Coronary artery (tissue), 2 donors: Measurements from ENCODE around the gene PAQR6.

Experiments used
- DNase-seq: peaks from one replicate; pipeline ENCODE4 v3.0.0-alpha.2; 2017; ENCODE audit warnings: low spot score
- H3K27ac ChIP-seq, 2 donors: fragments of 200-600 bp; sonication (generic); one replicate each; pipeline ENCODE4 v1.5.1; 2016 to 2019
- H3K4me3 ChIP-seq: fragments of 200-600 bp; sonication (generic); 2 replicates; pipeline ENCODE4 v1.5.1; 2016; ENCODE audit warnings: mild to moderate bottlenecking, moderate library complexity
- TF ChIP-seq, protein P1 (sequence below): fragments of 200-600 bp; sonication (generic); IDR thresholded peaks from one replicate; pipeline ENCODE4 v1.5.1; 2019; ENCODE audit warnings: antibody characterized with exemption

Gene PAQR6

DNA sequence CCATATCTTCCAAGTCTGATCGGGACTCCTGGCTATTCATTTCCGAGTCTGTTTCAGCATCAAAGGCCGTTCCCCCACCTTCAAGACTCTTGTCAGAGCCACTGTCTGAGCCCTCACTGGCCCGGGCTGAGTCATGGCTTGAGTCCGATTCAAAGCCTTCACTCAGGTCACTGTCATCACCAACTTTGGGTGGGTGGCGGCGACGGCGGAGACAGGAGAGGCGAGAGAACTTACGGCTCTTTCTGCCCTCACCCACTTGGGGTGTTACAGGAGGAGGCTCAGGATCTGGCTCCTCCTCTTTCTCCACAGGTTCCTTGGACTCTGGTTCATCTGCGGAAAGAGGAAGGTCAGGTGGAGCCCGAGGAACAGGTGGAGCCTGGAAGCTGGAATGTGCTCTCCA is 18.2 kb upstream of the PAQR6 start:
- H3K27ac ChIP-seq, result no peak overlapping the region
- TF ChIP-seq, protein P1, sequence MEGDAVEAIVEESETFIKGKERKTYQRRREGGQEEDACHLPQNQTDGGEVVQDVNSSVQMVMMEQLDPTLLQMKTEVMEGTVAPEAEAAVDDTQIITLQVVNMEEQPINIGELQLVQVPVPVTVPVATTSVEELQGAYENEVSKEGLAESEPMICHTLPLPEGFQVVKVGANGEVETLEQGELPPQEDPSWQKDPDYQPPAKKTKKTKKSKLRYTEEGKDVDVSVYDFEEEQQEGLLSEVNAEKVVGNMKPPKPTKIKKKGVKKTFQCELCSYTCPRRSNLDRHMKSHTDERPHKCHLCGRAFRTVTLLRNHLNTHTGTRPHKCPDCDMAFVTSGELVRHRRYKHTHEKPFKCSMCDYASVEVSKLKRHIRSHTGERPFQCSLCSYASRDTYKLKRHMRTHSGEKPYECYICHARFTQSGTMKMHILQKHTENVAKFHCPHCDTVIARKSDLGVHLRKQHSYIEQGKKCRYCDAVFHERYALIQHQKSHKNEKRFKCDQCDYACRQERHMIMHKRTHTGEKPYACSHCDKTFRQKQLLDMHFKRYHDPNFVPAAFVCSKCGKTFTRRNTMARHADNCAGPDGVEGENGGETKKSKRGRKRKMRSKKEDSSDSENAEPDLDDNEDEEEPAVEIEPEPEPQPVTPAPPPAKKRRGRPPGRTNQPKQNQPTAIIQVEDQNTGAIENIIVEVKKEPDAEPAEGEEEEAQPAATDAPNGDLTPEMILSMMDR, result no peak
- no peak for DNase-seq
- no peak overlapping the region for H3K4me3 ChIP-seq

DNA sequence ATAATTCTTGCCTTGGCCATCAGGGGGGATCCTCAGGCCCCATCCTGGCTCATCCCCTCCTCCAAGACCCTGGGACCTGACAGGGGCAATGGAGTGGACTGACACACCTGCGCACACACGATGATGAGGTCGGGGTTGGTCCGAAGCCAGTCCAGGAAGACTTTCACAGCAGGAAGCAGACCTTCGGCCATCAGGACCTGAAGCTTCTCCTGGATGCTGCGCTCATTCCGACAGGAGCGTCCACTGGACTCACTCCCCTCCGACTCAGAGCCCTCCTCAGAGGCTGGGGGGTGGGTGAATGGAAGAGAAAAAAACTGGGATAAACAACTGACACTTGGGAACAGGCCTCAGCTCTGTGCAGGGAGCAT is 15.4 kb upstream of the PAQR6 start:
- Histone ChIP-seq H3K4me3 (no peak overlapping the region), H3K27ac (no peak overlapping the region)
- no peak for DNase-seq
- TF ChIP-seq, protein P1, result no peak

DNA sequence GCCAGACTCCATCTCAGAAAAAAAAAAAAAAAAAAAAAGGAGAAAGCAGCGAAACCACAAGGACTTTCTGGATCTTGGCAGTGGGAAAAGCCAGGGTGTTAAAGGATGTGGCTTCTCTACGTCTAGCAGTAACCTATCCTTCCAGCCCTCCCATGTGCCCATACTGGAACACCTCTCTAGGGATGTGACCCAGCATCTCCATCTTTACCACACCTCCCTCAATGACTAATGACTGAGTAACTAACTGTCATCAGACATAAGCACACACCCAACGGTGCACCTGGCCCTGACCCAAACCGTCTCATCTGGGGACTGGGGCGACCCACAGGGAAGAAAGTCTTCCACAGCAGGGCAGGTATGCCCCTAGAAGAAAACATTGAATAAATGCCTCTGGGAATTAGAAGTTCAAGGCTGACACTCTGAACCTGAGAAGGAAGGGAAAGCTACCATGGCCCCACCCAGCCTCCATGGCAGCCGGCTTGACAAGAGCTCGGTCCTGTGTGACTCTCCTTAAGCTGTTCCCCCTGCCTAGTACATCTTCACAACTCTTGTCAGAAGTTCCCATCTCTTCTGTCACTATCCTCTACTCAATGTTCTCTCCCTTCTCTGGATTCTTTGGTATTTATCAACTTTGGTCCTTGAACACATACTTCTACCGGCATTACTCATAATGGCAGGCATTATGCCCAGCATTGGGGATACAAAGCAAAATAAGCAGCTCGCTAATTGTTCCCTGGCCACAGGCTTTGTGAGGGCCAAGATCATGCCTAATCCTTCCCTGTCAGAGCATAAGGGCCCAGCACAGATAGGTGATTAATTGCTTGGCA is 14.8 kb upstream of the PAQR6 start:
- TF ChIP-seq, protein P1, result no peak
- Histone ChIP-seq H3K4me3 (no peak overlapping the region), H3K27ac (no peak overlapping the region)
- DNase-seq, result no peak

DNA sequence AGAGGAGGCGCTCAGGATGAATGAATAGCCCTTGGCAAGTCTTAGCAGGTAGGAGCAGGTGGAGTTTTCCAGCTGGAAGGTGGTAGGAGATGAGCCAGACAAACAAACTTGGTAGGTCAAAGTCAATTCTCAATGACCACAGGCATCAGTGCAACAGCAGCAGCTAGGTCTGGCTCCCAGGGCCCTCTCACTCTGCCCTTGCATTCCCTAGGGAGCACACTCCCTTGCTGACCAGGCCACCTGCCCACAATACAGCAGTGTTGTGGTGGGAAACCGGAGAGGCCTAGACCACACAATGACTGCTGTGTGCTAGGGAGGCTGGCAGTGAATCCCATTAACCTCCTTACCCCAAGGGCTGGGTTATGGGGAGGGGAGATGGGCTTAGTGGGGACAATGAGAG is 13.0 kb upstream of the PAQR6 start:
- no peak for DNase-seq

DNA sequence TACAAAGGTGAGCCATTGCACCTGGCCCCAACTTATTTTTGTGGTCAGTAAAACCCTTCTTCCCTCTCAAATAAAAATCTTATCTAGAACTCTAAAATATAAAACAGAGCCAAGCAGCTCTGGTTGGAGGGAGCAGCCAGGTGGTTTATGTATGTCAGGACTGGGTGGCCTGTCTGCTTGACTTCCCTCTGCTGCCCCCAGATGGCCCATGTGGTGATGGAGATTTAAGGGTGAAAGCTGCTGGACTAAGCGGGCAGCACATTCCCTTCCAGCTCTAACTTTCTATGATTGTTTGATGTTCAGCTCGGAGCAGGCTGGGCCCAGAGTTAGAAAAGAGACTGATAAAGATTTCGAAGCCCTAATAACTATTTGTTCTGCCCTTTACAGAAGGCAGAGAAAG is 11.9 kb upstream of the PAQR6 start:
- TF ChIP-seq, protein P1, result no peak
- Histone ChIP-seq H3K27ac (no peak overlapping the region), H3K4me3 (no peak overlapping the region)
- DNase-seq, result no peak

More for the DNA sequence above, 13.0 kb upstream of the PAQR6 start:
- no peak overlapping the region for H3K27ac ChIP-seq
- TF ChIP-seq, protein P1, result no peak
- H3K4me3 ChIP-seq, result no peak overlapping the region

DNA sequence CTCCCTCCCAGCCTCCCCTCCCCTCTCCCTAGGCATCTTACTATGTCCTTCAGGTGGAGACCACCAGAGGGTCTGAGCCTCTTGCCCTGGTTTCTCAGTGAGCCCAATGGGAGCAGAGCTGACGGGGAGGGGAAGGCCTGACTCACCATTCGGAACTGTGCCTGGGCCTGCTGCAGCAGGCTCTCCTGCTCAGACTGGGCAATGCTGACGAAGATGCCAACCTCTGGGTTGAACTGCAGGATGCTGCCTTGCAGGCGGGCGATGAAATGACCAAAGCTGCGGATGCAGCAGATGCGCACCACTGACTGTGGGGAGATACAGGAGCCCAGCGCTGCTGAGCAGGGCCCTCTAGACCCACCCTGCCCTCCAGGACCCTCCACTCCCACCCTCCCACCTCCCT is 11.0 kb upstream of the PAQR6 start:
- no peak overlapping the region for H3K27ac ChIP-seq
- TF ChIP-seq, protein P1, result no peak
- no peak for DNase-seq
- H3K4me3 ChIP-seq, result no peak overlapping the region

DNA sequence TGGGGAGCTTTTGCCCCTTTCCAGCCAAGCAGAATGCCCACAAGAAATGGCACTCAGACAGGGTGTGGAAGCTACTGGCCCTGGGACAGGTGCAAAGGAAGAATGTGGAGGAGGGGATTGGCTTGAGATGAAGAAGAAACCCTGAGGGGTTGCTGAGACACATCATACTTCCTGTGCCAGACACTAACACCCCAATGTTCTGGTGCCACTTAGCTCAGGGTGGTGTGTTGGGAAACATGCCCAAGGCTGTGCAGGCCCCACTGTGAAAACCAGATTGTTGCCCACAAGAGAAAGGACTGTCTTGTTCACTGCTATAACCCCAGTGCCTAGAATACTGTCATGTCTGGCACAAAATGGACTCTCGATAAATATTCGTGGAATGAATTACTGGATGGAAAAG is 9.9 kb upstream of the PAQR6 start:
- no peak for DNase-seq
- Histone ChIP-seq H3K27ac (no peak overlapping the region), H3K4me3 (no peak overlapping the region)
- TF ChIP-seq, protein P1, result no peak
